NCI-H1048 (cell line): ENCODE results near the gene CEP85L.

Experiments used
- DNase-seq: peaks from one replicate; lab custom pipeline; 2025; lab: John Stamatoyannopoulos, UW

Gene CEP85L

DNA sequence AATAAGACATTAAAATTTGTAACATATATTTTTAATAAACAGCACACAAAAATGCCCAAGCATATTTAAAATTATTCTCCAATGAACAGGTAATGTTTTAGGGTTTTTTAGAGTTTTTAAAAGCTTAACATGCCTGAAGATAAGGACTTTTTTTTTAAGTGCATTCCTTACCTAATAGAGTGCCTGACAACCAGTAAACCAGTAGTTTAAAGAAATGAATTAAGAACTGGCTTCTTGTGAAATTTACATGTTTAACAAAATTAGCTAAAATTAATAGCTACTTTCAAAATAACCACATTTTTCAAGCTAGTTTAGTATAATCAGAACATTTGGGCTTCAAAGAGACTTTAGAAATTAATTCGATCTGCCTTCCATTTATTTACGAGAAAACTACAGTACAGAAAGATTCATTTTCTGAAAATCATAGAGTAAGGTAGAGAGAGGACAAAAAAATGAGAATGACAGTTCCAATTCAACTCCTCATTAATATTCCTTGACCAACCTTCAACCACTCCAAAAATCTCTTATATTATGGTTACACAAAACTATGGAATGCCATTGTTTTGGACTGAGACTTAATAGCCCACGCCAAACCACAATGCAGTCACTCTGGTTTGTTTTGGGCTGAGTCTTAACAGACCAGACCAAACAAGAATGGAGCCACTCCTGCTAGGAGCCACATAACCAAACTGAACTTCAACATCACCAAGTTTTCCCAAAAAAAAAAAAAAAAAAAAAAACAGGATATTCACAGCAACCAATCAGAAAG lies 109.0 kb downstream of the CEP85L start:
- no peak for DNase-seq

GRCh38 chr6:118537574-118537973 lies 113.8 kb downstream of the CEP85L start:
- no peak for DNase-seq

- no peak for DNase-seq
Observed at GRCh38 chr6:118536478-118536877, 114.9 kb downstream of the CEP85L start.

GRCh38 chr6:118535176-118535844 lies 116.1 kb downstream of the CEP85L start:
- DNase-seq = no peak

GRCh38 chr6:118530942-118531341 lies 120.4 kb downstream of the CEP85L start:
- no peak for DNase-seq

DNA sequence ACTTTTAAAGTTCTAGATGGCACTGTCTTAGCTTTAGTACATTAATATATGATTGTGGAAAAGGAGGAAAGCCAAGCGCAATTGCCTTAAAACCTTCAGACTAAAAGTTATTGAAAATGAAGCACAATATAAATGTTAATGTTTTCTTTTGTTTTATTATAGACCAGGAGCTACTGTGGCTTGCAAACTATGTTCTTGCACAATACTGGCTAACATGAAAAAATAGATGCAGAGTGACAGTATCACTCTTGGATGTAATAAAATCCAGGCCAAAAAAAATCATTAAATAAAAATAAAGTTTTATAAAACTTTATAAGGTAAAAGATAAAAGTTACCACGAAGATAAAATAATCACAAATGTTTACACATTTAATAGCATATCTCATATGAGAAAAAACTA lies 121.6 kb downstream of the CEP85L start:
- no peak for DNase-seq

GRCh38 chr6:118528129-118528528 lies 123.3 kb downstream of the CEP85L start:
- DNase-seq = no peak

- DNase-seq = no peak
Observed at GRCh38 chr6:118525913-118526780, 125.2 kb downstream of the CEP85L start.

- DNase-seq = no peak
Observed at GRCh38 chr6:118524686-118525085, 126.7 kb downstream of the CEP85L start.

DNA sequence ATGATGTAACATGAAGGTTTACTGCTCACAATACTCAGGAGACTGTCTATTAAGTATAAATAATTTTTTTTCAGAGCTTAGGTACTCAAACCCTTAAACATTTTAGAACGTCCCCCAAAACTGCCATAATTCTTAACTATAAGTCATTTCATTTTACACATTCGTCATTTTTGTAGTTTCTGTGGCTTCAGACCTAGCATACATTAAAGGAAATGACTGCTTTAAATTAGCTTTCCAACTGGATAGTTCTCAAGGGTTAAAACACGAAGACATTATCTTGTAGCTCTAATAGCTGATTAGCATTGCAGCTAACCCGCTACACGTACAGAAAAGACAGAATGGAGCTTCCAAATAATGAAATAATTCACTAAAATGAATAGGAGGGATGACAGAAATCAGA lies 128.2 kb downstream of the CEP85L start:
- no peak for DNase-seq

DNA sequence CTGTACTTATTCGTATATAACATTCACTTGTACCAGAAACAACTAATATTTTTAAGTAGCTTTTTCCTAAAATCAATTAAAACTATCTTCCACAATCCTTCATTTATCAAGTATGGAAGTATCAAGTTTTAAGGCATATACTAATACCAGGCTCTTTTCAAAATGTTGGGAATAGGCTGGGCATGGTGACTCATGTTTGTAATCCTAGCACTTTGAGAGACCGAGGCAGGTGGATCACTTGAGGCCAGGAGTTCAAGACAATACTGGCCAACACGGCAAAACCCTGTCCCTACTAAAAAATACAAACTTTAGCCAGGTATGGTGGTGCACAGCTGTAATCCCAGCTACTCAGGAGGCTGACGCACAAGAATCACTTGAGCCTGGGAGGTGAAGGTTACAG lies 129.0 kb downstream of the CEP85L start:
- no peak for DNase-seq

DNA sequence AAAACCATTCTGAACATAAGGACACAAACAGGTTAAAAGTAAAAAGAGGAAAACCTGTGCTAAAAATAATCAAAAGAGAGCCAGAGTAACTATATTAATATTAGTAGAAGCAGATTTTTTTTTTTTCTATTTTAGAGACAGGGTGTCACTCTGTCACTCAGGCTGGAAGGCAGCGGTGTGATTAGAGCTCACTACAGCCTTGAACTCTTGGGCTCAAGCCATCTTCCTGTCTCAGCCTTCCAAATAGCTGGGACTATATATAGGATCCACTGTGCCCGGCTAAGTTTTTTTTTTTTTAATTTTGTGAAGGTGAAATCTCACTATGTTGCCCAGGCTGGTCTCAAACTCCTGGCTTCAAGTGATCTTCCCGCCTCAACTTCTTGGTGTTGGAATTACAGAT lies 136.7 kb downstream of the CEP85L start:
- no peak for DNase-seq

DNA sequence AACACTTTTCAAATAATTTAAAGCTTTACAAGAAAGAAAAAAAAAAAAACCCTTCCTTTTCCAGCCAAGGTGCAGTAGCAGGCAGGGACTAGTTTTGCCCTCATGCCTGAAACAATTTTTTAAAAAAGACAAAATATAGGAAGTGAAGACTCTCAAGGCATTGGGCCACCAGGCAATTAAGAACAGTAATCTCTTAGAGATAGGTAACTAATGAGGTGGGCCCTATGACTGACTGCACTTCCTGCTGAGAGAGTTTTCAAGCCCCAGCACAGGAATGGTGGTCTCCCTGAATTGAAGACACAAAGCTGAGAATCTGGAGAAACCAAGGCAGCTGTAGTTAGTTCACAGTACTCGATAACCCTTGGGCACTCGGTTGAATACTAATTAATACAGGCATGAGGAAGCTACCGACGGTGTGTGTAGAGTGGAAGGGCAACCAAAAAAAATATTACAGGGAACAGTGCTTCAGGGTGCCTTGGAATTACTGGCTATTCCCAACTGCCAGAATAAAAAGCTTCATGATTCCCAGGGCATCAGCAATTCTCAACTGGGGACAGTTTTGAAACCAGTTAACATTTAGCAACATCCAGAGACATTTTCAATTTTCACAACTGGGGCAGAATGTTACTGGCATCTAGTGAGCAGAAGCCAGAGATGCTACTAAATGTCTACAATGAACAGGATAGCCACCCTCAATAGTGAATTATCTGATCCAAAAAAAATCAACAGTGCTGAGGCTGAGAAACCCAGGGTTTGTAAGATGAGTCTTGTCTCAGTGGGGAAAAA lies 139.3 kb downstream of the CEP85L start:
- DNase-seq = no peak

- no peak for DNase-seq
Observed at GRCh38 chr6:118509009-118509617, 142.3 kb downstream of the CEP85L start.

DNA sequence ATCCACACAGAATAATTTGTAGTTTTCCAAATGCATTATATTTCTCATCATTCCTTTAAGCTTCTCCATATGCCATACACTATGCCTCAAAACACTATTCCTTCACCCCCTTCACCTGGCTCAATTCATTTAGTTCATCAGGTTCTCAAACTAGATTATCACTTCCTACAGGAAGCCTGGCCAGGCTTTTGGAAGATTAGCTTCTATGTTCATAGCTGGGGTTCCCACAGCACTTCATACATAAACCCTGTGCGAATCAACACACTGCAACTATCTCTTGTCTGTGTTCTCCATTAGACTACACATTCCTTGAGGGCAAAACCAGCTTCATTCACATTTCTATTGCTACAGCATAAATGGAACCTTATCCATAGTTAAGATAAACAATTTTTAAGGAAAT lies 143.8 kb downstream of the CEP85L start:
- DNase-seq = no peak

DNA sequence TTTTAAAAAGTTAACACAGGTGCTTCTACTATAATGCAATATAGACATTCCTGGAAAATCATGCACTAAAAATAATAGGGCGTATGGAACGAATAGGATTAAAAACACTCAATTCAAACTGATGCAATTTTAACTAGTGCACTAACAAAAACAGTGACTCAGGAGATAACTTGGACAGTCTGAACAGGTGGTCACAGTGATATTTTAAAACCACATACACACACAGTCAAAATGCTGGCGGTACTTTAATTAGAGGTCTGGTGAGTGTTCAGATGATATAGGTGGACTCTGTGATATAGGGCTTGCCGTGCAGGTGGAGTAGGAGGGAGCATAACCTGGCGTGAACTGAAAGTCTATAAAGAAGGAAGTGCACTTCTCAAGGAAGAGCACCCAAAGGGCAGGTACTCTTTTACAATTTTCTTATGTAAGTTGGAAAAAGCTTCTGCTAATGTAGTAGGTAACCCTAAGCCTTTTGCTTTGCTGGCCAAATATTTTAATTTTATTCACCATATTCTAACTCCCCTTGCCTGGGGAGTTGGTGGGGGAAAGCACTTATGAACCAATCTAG lies 145.2 kb downstream of the CEP85L start:
- DNase-seq = no peak

DNA sequence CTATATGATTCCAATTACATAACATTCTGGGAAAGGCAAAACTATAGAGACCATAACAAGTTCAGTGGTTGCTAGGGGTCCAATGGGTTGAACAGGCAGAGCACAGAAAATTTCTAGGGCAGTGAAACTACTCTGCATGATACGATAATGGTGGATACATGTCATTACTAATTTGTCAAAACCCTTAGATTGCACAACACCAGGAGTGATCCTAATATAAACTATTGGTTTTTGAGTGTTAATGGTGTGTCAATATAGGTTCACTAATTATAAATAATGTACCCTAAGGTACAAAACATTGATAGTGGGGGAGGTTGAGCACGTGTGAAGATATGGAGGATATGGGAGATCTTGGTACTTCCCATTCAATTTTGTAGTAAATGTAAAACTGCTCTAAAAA lies 145.7 kb downstream of the CEP85L start:
- no peak for DNase-seq

- no peak for DNase-seq
Observed at GRCh38 chr6:118504611-118505010, 146.8 kb downstream of the CEP85L start.

- DNase-seq = no peak
Observed at GRCh38 chr6:118502169-118502568, 149.2 kb downstream of the CEP85L start.

DNA sequence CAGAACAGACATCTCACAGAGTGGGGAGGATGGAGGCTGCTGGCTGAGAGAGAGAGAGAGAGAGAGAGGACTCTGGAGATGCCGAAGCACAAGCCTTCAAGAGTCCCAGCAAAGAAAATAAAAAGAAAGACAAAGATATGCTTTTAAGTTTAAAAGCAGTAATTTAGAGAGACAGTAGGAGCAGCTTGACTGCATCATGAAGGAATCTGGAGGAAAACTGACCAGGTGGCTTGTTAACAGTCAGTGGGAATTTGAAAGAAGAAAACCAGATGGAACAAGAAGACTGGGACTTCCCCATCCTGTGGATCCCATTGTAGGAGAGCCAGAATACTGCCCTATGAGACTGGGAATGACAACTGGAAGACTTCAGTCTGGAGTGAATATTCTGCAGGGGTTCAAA lies 149.6 kb downstream of the CEP85L start:
- no peak for DNase-seq

DNA sequence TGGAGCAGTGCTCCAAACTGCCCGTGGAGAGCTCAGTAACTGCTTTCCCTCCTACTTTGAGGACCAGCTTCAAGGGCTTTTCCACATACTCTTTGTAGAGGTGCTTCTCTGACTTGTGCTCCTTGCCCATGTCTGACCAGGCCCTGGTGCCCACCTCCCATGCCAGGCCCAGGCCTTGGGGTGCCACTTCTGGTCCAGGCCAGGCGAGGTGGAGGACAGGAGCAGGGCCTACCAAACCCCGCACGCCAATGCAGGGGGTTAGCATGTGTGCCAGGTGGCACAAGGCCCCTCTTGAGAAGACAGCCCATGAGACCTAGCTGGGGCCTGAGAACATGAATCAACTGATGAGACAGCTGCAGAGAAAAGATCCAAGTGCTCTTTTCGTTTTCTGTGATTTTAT lies 150.3 kb downstream of the CEP85L start:
- DNase-seq = no peak
